GM12878 (cell line): ENCODE measurements around the gene HBQ1. TPM values are rescaled to one million over a fixed set of nuclear protein-coding genes. Genes with fewer than 3 reads are reported as not detected.

ENCODE experiments used
- ATAC-seq: fragments of 200-7000 bp; cut with Tn5 transposase; 3 replicates; pipeline ENCODE4 v1.9.1; 2020; ENCODE audit warnings: mild to moderate bottlenecking, moderate library complexity
- BruUV-seq: library from RNA; stranded (reverse); fragments of 400-500 nt; replicated peaks from 2 replicates; lab custom pipeline; 2021; lab: Mats Ljungman, UMichigan
- CTCF ChIA-PET: fragments of 300-600 bp; sonication (Branson Sonifier 250); formaldehyde crosslinking; extraction: SDS; loops from one replicate; lab custom pipeline; 2021; ENCODE audit warnings: inconsistent platforms; lab: Yijun Ruan, JAX
- POLR2A ChIA-PET: fragments of 350-600 bp; formaldehyde crosslinking; extraction: SDS; loops from one replicate; lab custom pipeline; 2021; ENCODE audit warnings: inconsistent platforms; lab: Charles Lee
- RAD21 ChIA-PET: fragments of 300-600 bp; sonication (Branson Sonifier 250); formaldehyde crosslinking; loops from one replicate; lab custom pipeline; 2023; ENCODE audit warnings: antibody characterized with exemption; ENCODE audit not compliant: unreplicated experiment; lab: Charles Lee
- SMC1A ChIA-PET: fragments of 300-600 bp; sonication (Branson Sonifier 250); formaldehyde crosslinking; loops from one replicate; lab custom pipeline; 2023; ENCODE audit not compliant: unreplicated experiment, uncharacterized antibody; lab: Charles Lee
- DNase-seq: peaks from one replicate; pipeline ENCODE4 v3.0.0-alpha.2; 2011; ENCODE audit warnings: low read depth, low spot score
- FAIRE-seq: peaks from 3 replicates; lab custom pipeline; 2011; peaks lifted over from hg19 to GRCh38; lab: Jason Lieb, UNC
- H2AFZ ChIP-seq: 2 replicates; pipeline ENCODE4 v1.6.0; 2011; ENCODE audit warnings: low read depth, low read length, control low read depth; ENCODE audit not compliant: control insufficient read depth
- H3K27ac ChIP-seq: 2 replicates; pipeline ENCODE4 v1.5.1; 2011; ENCODE audit warnings: control low read depth; ENCODE audit not compliant: control insufficient read depth, insufficient read depth
- H3K27me3 ChIP-seq, 2 experiments: replicated peaks in 1 of 2; 2 replicates each; pipeline versions ENCODE4 v1.6.0 to v1.6.1; 2011; ENCODE audit warnings: low read length in 1 of 2; ENCODE audit not compliant: control insufficient read depth in 2 of 2, insufficient read depth in 2 of 2
- H3K36me3 ChIP-seq, 2 experiments: 2 replicates each; pipeline ENCODE4 v1.5.1; 2011; ENCODE audit warnings: low read length in 1 of 2; ENCODE audit not compliant: control insufficient read depth in 2 of 2, insufficient read depth in 2 of 2
- H3K4me1 ChIP-seq: 2 replicates; pipeline ENCODE4 v1.6.1; 2011; ENCODE audit warnings: mild to moderate bottlenecking, low read length, moderate library complexity, mixed read lengths; ENCODE audit not compliant: control insufficient read depth, insufficient read depth
- H3K4me2 ChIP-seq: 2 replicates; pipeline ENCODE4 v1.6.0; 2011; ENCODE audit warnings: control low read depth; ENCODE audit not compliant: control insufficient read depth, insufficient read depth
- H3K4me3 ChIP-seq: fragments of 200-600 bp; sonication (generic); 2 replicates; pipeline ENCODE4 v1.5.1; 2016
- H3K79me2 ChIP-seq: 2 replicates; pipeline ENCODE4 v1.6.0; 2011; ENCODE audit warnings: low read length; ENCODE audit not compliant: control insufficient read depth, insufficient read depth
- H3K9ac ChIP-seq: 2 replicates; pipeline ENCODE4 v1.8.0; 2011; ENCODE audit warnings: low read length, control low read depth, mixed read lengths; ENCODE audit not compliant: control insufficient read depth, insufficient read depth
- H3K9me3 ChIP-seq: replicated peaks from 3 replicates; pipeline ENCODE4 v1.5.1; 2011; ENCODE audit warnings: mild to moderate bottlenecking, low read length; ENCODE audit not compliant: control insufficient read depth, insufficient read depth
- H4K20me1 ChIP-seq: 2 replicates; pipeline ENCODE4 v1.6.0; 2011; ENCODE audit not compliant: control insufficient read depth, insufficient read depth
- ATF2 ChIP-seq: IDR thresholded peaks from 2 replicates; pipeline ENCODE4 v1.6.1; 2012; ENCODE audit warnings: low read length, inconsistent platforms
- CEBPB ChIP-seq, 2 experiments: fragments of 150-350 bp in 1 of 2; IDR thresholded peaks; 2 replicates each; pipeline ENCODE4 v1.6.1; 2012 to 2014; ENCODE audit warnings: low read depth in 2 of 2, low read length in 2 of 2, borderline replicate concordance in 1 of 2, inconsistent platforms in 1 of 2
- CHD4 ChIP-seq: fragments of 200-600 bp; sonication (generic); IDR thresholded peaks from 2 replicates; pipeline ENCODE4 v1.6.1; 2016; ENCODE audit warnings: mild to moderate bottlenecking
- MTA2 ChIP-seq: fragments of 450-650 bp; IDR thresholded peaks from 2 replicates; pipeline ENCODE4 v1.6.1; 2016; ENCODE audit warnings: low read depth, mild to moderate bottlenecking, moderate library complexity
- MYC ChIP-seq: IDR thresholded peaks from 2 replicates; pipeline ENCODE4 v1.6.1; 2011; ENCODE audit warnings: mild to moderate bottlenecking, low read length, moderate library complexity, inconsistent platforms; ENCODE audit not compliant: insufficient read depth, insufficient replicate concordance, insufficient read length, severe bottlenecking
- NKRF ChIP-seq: fragments of 450-650 bp; conservative IDR thresholded peaks from 2 replicates; pipeline ENCODE4 v1.6.1; 2017; ENCODE audit warnings: mild to moderate bottlenecking, moderate library complexity
- NR2F1 ChIP-seq: fragments of 450-650 bp; conservative IDR thresholded peaks from 2 replicates; pipeline ENCODE4 v1.6.1; 2017; ENCODE audit warnings: mild to moderate bottlenecking
- POU2F2 ChIP-seq: IDR thresholded peaks from 3 replicates; pipeline ENCODE4 v1.6.1; 2011; ENCODE audit warnings: low read depth, mild to moderate bottlenecking, low read length, borderline replicate concordance
- RAD51 ChIP-seq: fragments of 450-650 bp; IDR thresholded peaks from 2 replicates; pipeline ENCODE4 v1.6.1; 2016; ENCODE audit warnings: moderate library complexity, mild to moderate bottlenecking, inconsistent platforms
- SRF ChIP-seq, 2 experiments: IDR thresholded peaks; 2 replicates each; pipeline ENCODE4 v1.6.1; 2011; ENCODE audit warnings: low read depth in 2 of 2, low read length in 2 of 2, mild to moderate bottlenecking in 1 of 2, moderate library complexity in 1 of 2
- USF2 ChIP-seq: IDR thresholded peaks from 2 replicates; pipeline ENCODE4 v1.6.1; 2011; ENCODE audit warnings: low read depth, low read length, improper control_type of control experiment, borderline replicate concordance
- ZNF687 ChIP-seq: fragments of 450-650 bp; IDR thresholded peaks from 2 replicates; pipeline ENCODE4 v1.6.1; 2017; ENCODE audit warnings: mild to moderate bottlenecking, moderate library complexity
- WGBS: methylation state at CpG from one replicate; pipeline ENCODE4 v1.1.6; 2016; ENCODE audit warnings: low lambda C conversion rate; ENCODE audit not compliant: insufficient replicate concordance, insufficient coverage; ENCODE audit errors: missing lambda C conversion rate; 5-methylcytosine and 5-hydroxymethylcytosine counted together
- in situ Hi-C: fragments of 300-500 bp; cut with MboI; formaldehyde crosslinking; loops from 9 replicates; pipeline ENCODE4 v1.14.3; 2018; ENCODE audit warnings: mixed read lengths
- intact Hi-C: fragments of 100-400 bp; cut with micrococcal nuclease; formaldehyde crosslinking; loops from one replicate; pipeline ENCODE4 v1.14.2; 2022; ENCODE audit not compliant: unreplicated experiment
- polyA plus RNA-seq, 11 experiments: library from polyadenylated mRNA; depleted of rRNA in 4 of 11; unstranded in 6 of 11; stranded (reverse) in 5 of 11; fragments of >200 nt; fragmentation: Nextera tagmentation in 4 of 11; fragmentation: Illumina TruSeq in 1 of 11; extraction: Ambion mirVana in 4 of 11; extraction: Trizol in 1 of 11; gene quantifications; 1 replicate in 1 of 11; 2 replicates in 10 of 11; pipeline versions ENCODE4 v1.2.1 to v1.2.3, GENCODE V29; 2011 to 2016; ENCODE audit warnings: inconsistent platforms in 2 of 11, missing spikeins in 2 of 11, low read depth in 1 of 11
- total RNA-seq, 4 experiments: library from RNA; depleted of rRNA in 3 of 4; stranded (reverse); fragments of >200 nt in 3 of 4; fragmentation: Illumina TruSeq in 1 of 4; extraction: Trizol in 1 of 4; gene quantifications; 2 replicates each; pipeline versions ENCODE4 v1.2.1 to v1.2.3, GENCODE V29; 2013 to 2021
- TF ChIP-seq, protein P1 (sequence below): fragments of 450-650 bp; IDR thresholded peaks from 2 replicates; pipeline ENCODE4 v1.6.1; 2018; ENCODE audit warnings: borderline replicate concordance, mild to moderate bottlenecking; ENCODE audit not compliant: partially characterized antibody

The HBQ1 gene
- total and polyA plus RNA-seq, 10 of the 15 experiments (the other 5 are each of a cell fraction or from before 2014, with no cell fraction given) = not detected

- no peaks in the 10 kb centered on the region for H4K20me1 ChIP-seq
- ChIA-PET POLR2A (interaction anchor here (1.1 kb wide), 1 partner anchor 25 kb away, joined by 3 read pairs; no protein-coding TSS in a partner anchor), SMC1A (no interaction called here), CTCF (interaction anchor here (1.0 kb wide), 1 partner anchor 97 kb away, joined by 3 read pairs; no protein-coding TSS in a partner anchor), RAD21 (no interaction called here)
- ATAC-seq (no peak), DNase-seq (no peak), FAIRE-seq (no peak)
- H3K9ac ChIP-seq = no peak overlapping the region
- H3K4me1 ChIP-seq = no peaks in the 10 kb centered on the region
- intact Hi-C loops (no loop called here), in situ Hi-C loops (no loop called here)
- H3K27me3 ChIP-seq = no peaks in the 10 kb centered on the region
- H3K4me3 ChIP-seq = no peak overlapping the region
- BruUV-seq = no TSS peak
- no peak overlapping the region for H3K27ac ChIP-seq
- no peak overlapping the region for H3K4me2 ChIP-seq
- WGBS = 95% methylated on average over 4 of the region's 4 CpGs
- H3K9me3 ChIP-seq = no peaks in the 10 kb centered on the region
- H3K36me3 ChIP-seq = peaks cover 14 to 31% of the 10 kb centered on the region in 2 experiments
- H3K79me2 ChIP-seq = no peaks in the 10 kb centered on the region
- no peak overlapping the region for H2AFZ ChIP-seq
- TF ChIP-seq NR2F1 (no peak), POU2F2 (no peak), CEBPB (IDR thresholded peaks at IDR 0.05; ENCODE audit: borderline replicate concordance in 1 of 2, low read depth in 2 of 2, low read length in 2 of 2) (no peak), USF2 (no peak), CHD4 (no peak), RAD51 (no peak), MYC (no peak), ATF2 (no peak), SRF (IDR thresholded peaks at IDR 0.05; ENCODE audit: low read depth in 2 of 2, low read length in 2 of 2) (no peak), NKRF (no peak), ZNF687 (no peak), MTA2 (no peak)
- TF ChIP-seq, protein P1, sequence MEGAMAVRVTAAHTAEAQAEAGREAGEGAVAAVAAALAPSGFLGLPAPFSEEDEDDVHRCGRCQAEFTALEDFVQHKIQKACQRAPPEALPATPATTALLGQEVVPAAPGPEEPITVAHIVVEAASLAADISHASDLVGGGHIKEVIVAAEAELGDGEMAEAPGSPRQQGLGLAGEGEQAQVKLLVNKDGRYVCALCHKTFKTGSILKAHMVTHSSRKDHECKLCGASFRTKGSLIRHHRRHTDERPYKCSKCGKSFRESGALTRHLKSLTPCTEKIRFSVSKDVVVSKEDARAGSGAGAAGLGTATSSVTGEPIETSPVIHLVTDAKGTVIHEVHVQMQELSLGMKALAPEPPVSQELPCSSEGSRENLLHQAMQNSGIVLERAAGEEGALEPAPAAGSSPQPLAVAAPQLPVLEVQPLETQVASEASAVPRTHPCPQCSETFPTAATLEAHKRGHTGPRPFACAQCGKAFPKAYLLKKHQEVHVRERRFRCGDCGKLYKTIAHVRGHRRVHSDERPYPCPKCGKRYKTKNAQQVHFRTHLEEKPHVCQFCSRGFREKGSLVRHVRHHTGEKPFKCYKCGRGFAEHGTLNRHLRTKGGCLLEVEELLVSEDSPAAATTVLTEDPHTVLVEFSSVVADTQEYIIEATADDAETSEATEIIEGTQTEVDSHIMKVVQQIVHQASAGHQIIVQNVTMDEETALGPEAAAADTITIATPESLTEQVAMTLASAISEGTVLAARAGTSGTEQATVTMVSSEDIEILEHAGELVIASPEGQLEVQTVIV = no peak
Measured at GRCh38 chr16:203246-203645, 23.0 kb downstream of the HBQ1 start.
